Smooth muscle cell (in vitro differentiated cells): ENCODE data around the gene KRTAP3-3. TPM values are rescaled to one million over a fixed set of nuclear protein-coding genes. Genes with fewer than 3 reads are reported as not detected.

ENCODE experiments used
- DNase-seq: peaks from one replicate; lab custom pipeline; 2025; ENCODE audit not compliant: unreplicated experiment; lab: John Stamatoyannopoulos, UW
- H2AFZ ChIP-seq: fragments of 200-600 bp; sonication (generic); 2 replicates; pipeline ENCODE4 v1.6.0; 2016; ENCODE audit warnings: antibody characterized with exemption, low read depth, mild to moderate bottlenecking
- H3F3A ChIP-seq: fragments of 200-600 bp; sonication (generic); 2 replicates; pipeline ENCODE4 v1.6.0; 2017; ENCODE audit warnings: antibody characterized with exemption, low read depth
- H3K27ac ChIP-seq: fragments of 200-600 bp; sonication (generic); 2 replicates; pipeline ENCODE4 v1.5.1; 2016; ENCODE audit warnings: low read depth, mild to moderate bottlenecking
- H3K27me3 ChIP-seq: fragments of 200-600 bp; sonication (generic); 2 replicates; pipeline ENCODE4 v1.6.1; 2016; ENCODE audit warnings: low read depth, mild to moderate bottlenecking
- H3K36me3 ChIP-seq: fragments of 200-600 bp; sonication (generic); 2 replicates; pipeline ENCODE4 v1.5.1; 2016; ENCODE audit warnings: low read depth
- H3K4me1 ChIP-seq: fragments of 200-600 bp; sonication (generic); 2 replicates; pipeline ENCODE4 v1.5.1; 2016; ENCODE audit warnings: low read depth
- H3K4me2 ChIP-seq: fragments of 200-600 bp; sonication (generic); 2 replicates; pipeline ENCODE4 v1.6.0; 2016; ENCODE audit warnings: mild to moderate bottlenecking
- H3K4me3 ChIP-seq: fragments of 200-600 bp; sonication (generic); 2 replicates; pipeline ENCODE4 v1.5.1; 2016; ENCODE audit warnings: mild to moderate bottlenecking
- H3K79me2 ChIP-seq: fragments of 200-600 bp; sonication (generic); 2 replicates; pipeline ENCODE4 v1.6.0; 2016; ENCODE audit warnings: low read depth, mild to moderate bottlenecking
- H3K9ac ChIP-seq: fragments of 200-600 bp; sonication (generic); 2 replicates; pipeline ENCODE4 v1.6.0; 2016; ENCODE audit warnings: low read depth
- H3K9me3 ChIP-seq: fragments of 200-600 bp; sonication (generic); replicated peaks from 2 replicates; pipeline ENCODE4 v1.5.1; 2016; ENCODE audit warnings: low read depth
- H4K20me1 ChIP-seq: fragments of 200-600 bp; sonication (generic); 2 replicates; pipeline ENCODE4 v1.6.0; 2016; ENCODE audit warnings: low read depth
- CTCF ChIP-seq: fragments of 200-600 bp; sonication (generic); IDR thresholded peaks from 2 replicates; pipeline ENCODE4 v1.5.1; 2017; ENCODE audit warnings: borderline replicate concordance, mild to moderate bottlenecking, antibody characterized with exemption; ENCODE audit not compliant: insufficient read depth, poor library complexity, severe bottlenecking
- WGBS: methylation state at CpG from one replicate; pipeline ENCODE4 v1.1.7; 2016; ENCODE audit warnings: low lambda C conversion rate; 5-methylcytosine and 5-hydroxymethylcytosine counted together
- polyA plus RNA-seq: library from polyadenylated mRNA; unstranded; fragments of >200 nt; fragmentation: Nextera tagmentation; extraction: Ambion mirVana; gene quantifications from 2 replicates; pipeline ENCODE4 v1.2.1, GENCODE V29; 2016
- total RNA-seq: library from RNA; depleted of rRNA; stranded (reverse); fragments of >200 nt; gene quantifications from 2 replicates; pipeline ENCODE4 v1.2.3, GENCODE V29; 2014

Gene KRTAP3-3
- total and polyA plus RNA-seq, 2 experiments from 2014 or later, result not detected

- Histone ChIP-seq H3K4me1 (no peaks in the 10 kb centered on the region), H4K20me1 (no peaks in the 10 kb centered on the region), H3K27ac (no peak overlapping the region), H3K4me2 (no peak overlapping the region), H3F3A (no peaks in the 10 kb centered on the region), H3K36me3 (no peaks in the 10 kb centered on the region), H3K4me3 (no peak overlapping the region), H2AFZ (no peak overlapping the region), H3K79me2 (no peaks in the 10 kb centered on the region), H3K9ac (no peak overlapping the region), H3K9me3 (no peaks in the 10 kb centered on the region), H3K27me3 (no peaks in the 10 kb centered on the region)
- no peak for TF ChIP-seq CTCF
- no peak for DNase-seq
These were observed 26.4 kb upstream of the KRTAP3-3 start for GRCh38 chr17:41020336-41020735.

GRCh38 chr17:41019415-41019814, 25.5 kb upstream of the KRTAP3-3 start:
- Histone ChIP-seq H3K79me2 (no peaks in the 10 kb centered on the region), H3K4me3 (no peak overlapping the region)

GRCh38 chr17:41018541-41018940, 24.6 kb upstream of the KRTAP3-3 start:
- Histone ChIP-seq H3K36me3 (no peaks in the 10 kb centered on the region), H3K27ac (no peak overlapping the region), H3K9me3 (no peaks in the 10 kb centered on the region), H3K4me1 (no peaks in the 10 kb centered on the region), H3K9ac (no peak overlapping the region), H3F3A (no peaks in the 10 kb centered on the region), H3K27me3 (no peaks in the 10 kb centered on the region), H3K79me2 (no peaks in the 10 kb centered on the region), H2AFZ (no peak overlapping the region), H4K20me1 (no peaks in the 10 kb centered on the region), H3K4me2 (no peak overlapping the region), H3K4me3 (no peak overlapping the region)
- 90% methylated on average over 3 of the region's 3 CpGs for WGBS
- no peak for TF ChIP-seq CTCF
- no peak for DNase-seq

More at GRCh38 chr17:41019415-41019814, 25.5 kb upstream of the KRTAP3-3 start:
- Histone ChIP-seq H3K9me3 (no peaks in the 10 kb centered on the region), H3K4me1 (no peaks in the 10 kb centered on the region), H4K20me1 (no peaks in the 10 kb centered on the region), H3K4me2 (no peak overlapping the region), H3K27me3 (no peaks in the 10 kb centered on the region), H3K36me3 (no peaks in the 10 kb centered on the region), H3K27ac (no peak overlapping the region), H3F3A (no peaks in the 10 kb centered on the region), H2AFZ (no peak overlapping the region), H3K9ac (no peak overlapping the region)
- 94% methylated on average over 3 of the region's 3 CpGs for WGBS
- DNase-seq, result no peak
- no peak for TF ChIP-seq CTCF

- TF ChIP-seq CTCF, result no peak
- H3K27me3 ChIP-seq, result no peaks in the 10 kb centered on the region
- no peak overlapping the region for H3K4me3 ChIP-seq
- no peak overlapping the region for H2AFZ ChIP-seq
- 93% methylated on average over 13 of the region's 13 CpGs for WGBS
- no peaks in the 10 kb centered on the region for H4K20me1 ChIP-seq
- H3K4me2 ChIP-seq, result no peak overlapping the region
- H3K36me3 ChIP-seq, result no peaks in the 10 kb centered on the region
- no peaks in the 10 kb centered on the region for H3K4me1 ChIP-seq
- no peaks in the 10 kb centered on the region for H3K9me3 ChIP-seq
- H3K9ac ChIP-seq, result no peak overlapping the region
- H3K27ac ChIP-seq, result no peak overlapping the region
- DNase-seq, result no peak
- H3F3A ChIP-seq, result no peaks in the 10 kb centered on the region
- H3K79me2 ChIP-seq, result no peaks in the 10 kb centered on the region
These were observed 22.7 kb upstream of the KRTAP3-3 start for GRCh38 chr17:41016578-41017215.
